ENCODE data around the gene TECPR2. TPM values are rescaled to one million over a fixed set of nuclear protein-coding genes. Genes with fewer than 3 reads are reported as not detected.

Gene TECPR2
- total RNA-seq, 2 experiments from 2014 or later = 4.8 to 5.7 TPM

DNA sequence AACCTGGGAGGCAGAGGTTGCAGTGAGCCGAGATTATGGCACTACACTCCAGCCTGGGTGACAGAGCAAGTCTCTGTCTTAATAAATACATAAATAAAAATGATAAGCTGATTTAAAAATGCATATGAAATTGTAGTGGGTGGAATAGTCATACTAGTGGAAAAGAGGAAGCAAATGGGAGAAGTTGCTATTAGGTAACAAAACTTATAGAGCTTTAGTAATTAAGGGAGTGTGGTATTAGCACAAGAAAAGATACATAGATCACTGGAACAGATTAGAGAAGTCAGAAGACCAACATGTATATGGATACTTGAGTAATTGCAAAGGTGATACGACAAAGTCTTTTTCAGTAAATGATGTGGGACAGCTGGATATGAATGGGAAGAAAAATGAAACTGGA is 26.5 kb downstream of the TECPR2 start:
- Mint-ChIP-seq H3K9me3 (peaks cover 3% of the 10 kb centered on the region), H3K4me1 (peaks cover 16% of the 10 kb centered on the region), H3K27me3 (no peaks in the 10 kb centered on the region), H3K27ac (no peak overlapping the region), H3K36me3 (peaks cover 10% of the 10 kb centered on the region), H3K4me3 (no peak overlapping the region)
- no peak for DNase-seq

DNA sequence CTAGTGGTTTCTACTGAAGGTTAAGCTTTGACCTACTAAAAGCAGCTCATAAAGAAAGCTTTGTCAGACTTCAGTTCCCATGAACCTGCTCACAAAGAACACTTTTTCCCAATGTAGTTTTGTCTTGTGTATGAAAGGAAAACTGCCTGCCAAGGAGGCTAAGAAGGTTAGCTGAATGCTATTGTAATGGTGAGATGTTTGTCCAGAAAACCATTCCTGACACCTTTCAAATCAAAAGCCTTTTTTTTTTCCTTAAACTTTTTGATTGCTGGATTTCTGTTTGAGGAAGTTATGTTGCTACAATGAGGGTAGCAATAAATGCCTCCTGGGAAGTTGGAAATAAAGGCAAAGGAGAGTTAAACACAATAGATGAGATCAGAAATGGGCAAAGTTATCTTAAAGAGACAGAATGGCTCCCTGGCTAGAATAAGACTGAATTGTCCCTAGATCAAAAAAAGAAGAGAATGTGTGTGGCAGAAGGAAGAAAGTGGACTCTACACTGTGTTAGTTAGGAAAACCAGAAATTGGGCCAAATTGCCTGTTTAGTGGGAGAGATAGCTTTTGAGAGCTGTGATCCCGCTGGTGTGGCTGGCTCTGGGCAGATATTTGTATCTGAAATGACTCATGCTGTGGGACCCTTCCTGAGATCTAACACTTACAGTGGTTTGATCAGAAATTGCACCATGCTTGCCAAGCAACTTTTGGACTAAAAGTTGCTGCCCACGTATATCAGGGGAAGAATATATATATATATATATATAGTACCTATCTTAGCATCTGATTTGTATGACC is 27.5 kb downstream of the TECPR2 start:
- peaks cover 10% of the 10 kb centered on the region for H3K36me3 Mint-ChIP-seq
- DNase-seq = no peak
- H3K4me1 Mint-ChIP-seq = peaks cover 21% of the 10 kb centered on the region
- H3K9me3 Mint-ChIP-seq = peaks cover 3% of the 10 kb centered on the region
- H3K27ac Mint-ChIP-seq = no peak overlapping the region
- no peak overlapping the region for H3K4me3 Mint-ChIP-seq
- H3K27me3 Mint-ChIP-seq = no peaks in the 10 kb centered on the region

DNA sequence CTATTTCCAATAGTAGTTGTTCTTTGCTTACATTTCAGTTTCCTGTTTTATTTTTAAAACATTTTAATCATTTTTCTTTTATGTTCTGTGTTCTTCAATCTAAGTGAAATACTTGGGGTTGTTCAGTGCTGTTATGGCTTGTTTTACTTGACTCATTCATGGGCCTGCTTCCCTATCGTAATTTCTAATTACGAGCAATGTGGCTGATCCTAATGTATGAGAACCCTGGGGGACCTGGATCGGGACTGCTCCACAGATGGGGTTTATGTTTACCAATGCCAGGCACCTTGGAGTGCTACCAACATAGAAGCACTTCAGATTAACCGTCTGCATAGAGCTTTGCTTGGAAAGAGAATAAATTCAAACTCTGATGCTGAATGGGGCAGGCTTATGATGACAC is 29.8 kb downstream of the TECPR2 start:
- Mint-ChIP-seq H3K27ac (peak overlapping the region; percentile 27), H3K9me3 (peaks cover 8% of the 10 kb centered on the region), H3K36me3 (peaks cover 26% of the 10 kb centered on the region), H3K4me3 (no peak overlapping the region), H3K4me1 (peaks cover 23% of the 10 kb centered on the region), H3K27me3 (no peaks in the 10 kb centered on the region)
- DNase-seq = no peak

DNA sequence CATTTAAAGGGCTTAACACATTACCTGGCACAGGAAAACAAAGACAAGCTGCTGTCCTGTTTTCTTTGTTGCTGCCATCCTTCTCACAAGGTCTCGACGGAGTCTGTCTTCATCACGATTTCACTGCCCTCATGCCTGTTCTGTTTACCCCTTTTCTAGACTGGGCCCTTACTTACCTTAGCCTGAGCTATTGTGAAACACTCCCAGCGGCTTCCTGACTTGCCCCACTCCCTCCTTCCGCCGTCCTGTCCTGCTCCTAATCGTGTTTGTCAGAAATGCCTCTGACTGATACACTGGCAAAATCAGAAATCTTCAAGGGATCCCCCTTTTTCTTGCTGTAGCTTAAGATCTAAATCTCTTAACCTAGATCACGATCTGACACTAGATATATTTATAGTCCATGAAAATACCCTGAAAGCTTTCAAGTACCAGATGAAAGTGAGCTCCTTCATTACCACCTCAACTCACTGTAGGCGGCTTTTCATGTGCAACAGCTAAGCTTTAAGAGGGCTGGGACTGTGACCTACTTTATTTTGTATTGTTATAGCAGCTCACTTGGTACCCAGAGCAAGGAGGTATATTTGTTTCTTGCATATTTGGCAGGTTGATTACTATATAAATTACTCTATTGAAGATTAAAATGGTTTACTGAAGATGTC is 32.1 kb downstream of the TECPR2 start:
- H3K4me3 Mint-ChIP-seq = peak overlapping the region; percentile 49
- H3K4me1 Mint-ChIP-seq = peaks cover 23% of the 10 kb centered on the region
- DNase-seq = no peak
- peaks cover 42% of the 10 kb centered on the region for H3K36me3 Mint-ChIP-seq
- peaks cover 17% of the 10 kb centered on the region for H3K9me3 Mint-ChIP-seq
- H3K27ac Mint-ChIP-seq = peak overlapping the region; percentile 81
- H3K27me3 Mint-ChIP-seq = no peaks in the 10 kb centered on the region

DNA sequence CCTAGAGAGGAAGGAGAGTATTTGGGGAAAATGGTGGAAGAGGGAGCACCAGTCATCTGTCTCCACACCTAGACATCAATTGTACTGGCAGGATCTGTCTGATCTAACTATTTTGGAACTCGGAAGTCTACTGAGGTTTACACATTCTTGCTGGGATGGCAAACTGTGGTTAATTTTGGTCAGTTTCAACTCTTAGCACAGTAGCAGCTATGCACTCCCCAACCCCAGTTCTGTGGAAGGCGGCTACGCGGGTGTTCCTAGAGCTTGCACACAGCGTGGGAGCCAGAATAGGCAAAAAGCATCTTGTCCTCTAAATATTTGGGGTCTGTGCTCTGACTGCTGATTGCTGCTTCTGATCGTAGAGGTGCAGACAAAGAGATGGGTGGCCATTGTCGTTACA is 33.8 kb downstream of the TECPR2 start:
- Mint-ChIP-seq H3K27ac (no peak overlapping the region), H3K9me3 (peaks cover 18% of the 10 kb centered on the region)

DNA sequence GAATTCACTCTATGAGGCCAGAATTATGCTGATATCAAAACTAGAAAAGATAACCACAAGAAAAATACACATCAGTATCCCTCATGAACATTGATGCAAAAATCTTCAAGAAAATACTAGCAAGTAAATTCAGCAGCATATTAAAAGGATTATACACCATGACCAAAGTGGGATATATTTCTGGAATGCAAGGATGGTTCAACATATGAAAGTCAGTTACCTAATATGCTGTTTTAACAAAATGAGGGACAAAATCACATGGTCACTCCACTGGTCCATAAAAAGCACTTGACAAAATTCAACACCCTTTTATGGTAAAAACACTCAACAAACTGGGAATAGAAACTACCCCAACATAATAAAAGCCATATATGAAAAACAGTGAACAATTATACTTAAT is 40.3 kb downstream of the TECPR2 start:
- no peak for DNase-seq
- no peaks in the 10 kb centered on the region for H3K27me3 Mint-ChIP-seq
- H3K9me3 Mint-ChIP-seq = peaks cover 28% of the 10 kb centered on the region
- H3K36me3 Mint-ChIP-seq = peaks cover 47% of the 10 kb centered on the region
- H3K4me3 Mint-ChIP-seq = no peak overlapping the region
- H3K27ac Mint-ChIP-seq = no peak overlapping the region
- H3K4me1 Mint-ChIP-seq = no peaks in the 10 kb centered on the region

More for the DNA sequence above, 33.8 kb downstream of the TECPR2 start:
- Mint-ChIP-seq H3K27me3 (no peaks in the 10 kb centered on the region), H3K4me1 (peaks cover 20% of the 10 kb centered on the region), H3K36me3 (peaks cover 47% of the 10 kb centered on the region), H3K4me3 (no peak overlapping the region)
- no peak for DNase-seq

DNA sequence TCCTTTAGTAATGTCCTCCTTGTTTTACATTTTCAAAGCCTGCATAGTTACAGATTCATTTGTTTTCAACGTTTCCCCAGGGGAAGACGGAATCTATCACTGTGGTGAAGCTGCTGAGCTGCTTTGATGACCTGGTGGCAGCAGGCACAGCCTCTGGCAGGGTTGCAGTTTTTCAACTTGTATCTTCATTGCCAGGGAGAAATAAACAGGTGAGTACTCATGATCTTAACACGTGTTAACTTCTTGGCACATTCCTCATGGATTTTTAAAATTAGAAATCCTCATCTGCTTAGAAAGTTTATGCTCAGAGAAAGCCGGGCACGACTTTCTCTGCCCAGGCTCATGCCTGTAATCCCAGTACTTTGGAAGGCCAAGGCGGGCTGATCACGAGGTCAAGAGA is 44.5 kb downstream of the TECPR2 start:
- DNase-seq = no peak
- Mint-ChIP-seq H3K27ac (no peak overlapping the region), H3K9me3 (peaks cover 14% of the 10 kb centered on the region), H3K4me1 (peaks cover 6% of the 10 kb centered on the region), H3K4me3 (no peak overlapping the region), H3K36me3 (peaks cover 27% of the 10 kb centered on the region), H3K27me3 (no peaks in the 10 kb centered on the region)

DNA sequence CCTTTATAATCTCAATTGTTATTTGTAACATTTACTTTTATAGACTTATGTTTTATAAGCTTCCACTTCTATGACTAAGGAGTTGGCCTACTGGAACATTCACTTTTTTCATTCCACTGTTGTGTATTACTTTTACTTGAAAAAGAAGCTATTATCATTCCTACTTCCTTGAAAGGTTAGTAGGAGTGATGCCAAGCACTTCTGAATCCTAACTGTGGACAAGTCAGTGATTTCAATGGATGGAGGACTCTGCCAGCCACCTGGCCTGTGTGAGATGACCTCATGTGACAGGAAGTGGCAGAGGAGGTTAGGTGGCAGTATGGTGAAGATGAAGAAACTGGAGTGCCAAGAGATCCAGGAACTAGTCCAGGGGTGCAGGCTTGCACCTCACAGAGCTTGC is 46.0 kb downstream of the TECPR2 start:
- Mint-ChIP-seq H3K9me3 (no peaks in the 10 kb centered on the region), H3K4me1 (peaks cover 6% of the 10 kb centered on the region), H3K27ac (no peak overlapping the region), H3K36me3 (peaks cover 14% of the 10 kb centered on the region), H3K4me3 (no peak overlapping the region), H3K27me3 (no peaks in the 10 kb centered on the region)
- no peak for DNase-seq

DNA sequence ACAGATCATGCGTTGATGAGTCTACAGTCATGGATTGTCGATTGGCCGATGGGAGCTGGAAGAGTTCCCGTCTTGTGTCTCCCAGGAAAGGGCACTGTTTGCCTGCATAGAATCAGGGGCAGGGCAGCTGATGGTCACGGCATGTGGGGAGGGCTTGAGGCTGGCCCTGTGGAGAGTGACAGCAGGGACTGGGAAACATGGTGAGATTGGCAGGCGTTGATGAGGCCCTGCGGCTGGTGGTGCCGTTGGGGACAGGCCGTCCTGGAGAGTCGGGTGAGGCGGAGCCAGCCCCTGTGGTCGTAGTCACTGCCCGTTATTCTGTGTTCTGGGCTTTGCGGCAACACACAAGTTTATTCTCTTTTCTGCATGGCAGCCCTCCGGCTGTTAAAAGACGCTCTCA is 52.9 kb downstream of the TECPR2 start:
- Mint-ChIP-seq H3K36me3 (no peaks in the 10 kb centered on the region), H3K4me1 (no peaks in the 10 kb centered on the region), H3K9me3 (no peaks in the 10 kb centered on the region), H3K27ac (no peak overlapping the region), H3K4me3 (no peak overlapping the region), H3K27me3 (no peaks in the 10 kb centered on the region)
- DNase-seq = no peak

DNA sequence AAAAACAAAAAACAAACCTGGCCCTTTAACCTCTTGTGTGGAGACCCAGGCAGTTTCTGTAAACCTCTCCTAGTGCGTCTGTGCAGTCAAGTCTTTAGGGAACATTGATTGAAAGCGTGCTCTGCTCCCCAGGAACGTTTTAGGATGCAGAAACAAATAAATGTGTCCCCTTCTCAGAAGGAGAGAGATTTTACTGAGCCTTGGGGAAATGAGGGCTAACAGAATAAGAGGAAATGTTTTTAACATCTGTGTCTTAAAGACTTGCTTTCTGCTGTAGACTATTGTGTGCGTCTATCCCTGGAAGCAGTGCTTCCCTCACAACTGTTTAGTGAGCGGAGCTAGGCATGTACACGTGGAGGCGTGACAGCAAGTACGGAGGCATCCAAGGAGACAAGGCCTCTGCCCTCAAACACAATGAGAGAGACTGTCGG is 54.3 kb downstream of the TECPR2 start:
- no peak overlapping the region for H3K4me3 Mint-ChIP-seq
- H3K27me3 Mint-ChIP-seq = no peaks in the 10 kb centered on the region
- no peaks in the 10 kb centered on the region for H3K9me3 Mint-ChIP-seq
- no peaks in the 10 kb centered on the region for H3K4me1 Mint-ChIP-seq
- H3K27ac Mint-ChIP-seq = no peak overlapping the region
- H3K36me3 Mint-ChIP-seq = no peaks in the 10 kb centered on the region
- DNase-seq = no peak

DNA sequence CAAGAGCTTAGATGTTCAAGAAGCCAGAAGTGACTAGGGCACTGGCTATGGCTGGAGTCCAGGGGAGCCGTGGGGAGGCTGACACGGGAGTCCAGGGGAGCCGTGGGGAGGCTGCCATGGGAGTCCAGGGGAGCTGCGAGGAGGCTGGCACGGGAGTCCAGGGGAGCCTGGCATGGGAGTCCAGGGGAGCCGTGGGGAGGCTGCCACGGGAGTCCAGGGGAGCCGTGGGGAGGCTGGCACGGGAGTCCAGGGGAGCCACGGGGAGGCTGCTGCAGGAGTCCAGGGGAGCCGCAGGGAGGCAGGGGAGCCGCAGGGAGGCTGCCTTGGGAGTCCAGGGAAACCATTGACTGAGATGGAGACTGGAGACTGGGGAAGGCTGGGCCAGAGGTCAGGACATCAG is 54.9 kb downstream of the TECPR2 start:
- Mint-ChIP-seq H3K9me3 (no peaks in the 10 kb centered on the region), H3K4me1 (no peaks in the 10 kb centered on the region), H3K27me3 (no peaks in the 10 kb centered on the region), H3K36me3 (no peaks in the 10 kb centered on the region), H3K4me3 (no peak overlapping the region), H3K27ac (no peak overlapping the region)
- no peak for DNase-seq

DNA sequence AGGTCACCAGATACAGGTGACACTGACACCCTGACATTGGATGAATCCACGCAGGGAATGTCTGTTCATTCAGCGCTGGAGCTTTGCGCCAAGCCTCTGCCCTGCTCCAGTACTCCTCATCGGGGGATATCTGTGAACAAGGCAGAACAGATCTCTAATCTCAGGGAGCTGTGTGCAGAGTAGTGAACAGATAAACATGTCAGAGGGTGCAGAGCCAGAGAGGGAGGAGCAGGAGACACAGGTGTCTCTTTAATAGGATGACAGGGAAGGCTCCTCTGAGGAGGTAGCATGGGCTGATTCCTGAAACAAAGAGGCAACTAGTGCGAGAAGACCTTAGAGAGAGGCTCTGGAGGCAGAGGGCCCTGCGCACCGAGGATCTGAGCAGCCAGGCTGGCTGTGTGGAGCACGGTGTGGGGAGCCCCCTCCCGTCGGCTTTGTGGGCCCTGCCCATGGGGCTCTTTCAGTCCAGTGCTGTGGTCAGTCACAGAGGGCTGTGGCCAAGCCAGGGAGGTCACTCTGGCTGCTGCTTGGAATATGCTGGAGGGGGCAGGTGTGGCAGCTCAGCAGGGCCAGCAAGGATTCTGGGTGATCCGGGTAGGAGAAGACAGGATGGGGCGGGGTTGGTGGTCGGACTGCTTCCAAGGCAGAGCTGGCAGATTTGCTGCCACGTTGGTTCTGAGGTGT is 55.6 kb downstream of the TECPR2 start:
- DNase-seq = no peak
- Mint-ChIP-seq H3K27me3 (no peaks in the 10 kb centered on the region), H3K36me3 (no peaks in the 10 kb centered on the region), H3K27ac (no peak overlapping the region), H3K4me3 (no peak overlapping the region), H3K4me1 (no peaks in the 10 kb centered on the region), H3K9me3 (no peaks in the 10 kb centered on the region)

DNA sequence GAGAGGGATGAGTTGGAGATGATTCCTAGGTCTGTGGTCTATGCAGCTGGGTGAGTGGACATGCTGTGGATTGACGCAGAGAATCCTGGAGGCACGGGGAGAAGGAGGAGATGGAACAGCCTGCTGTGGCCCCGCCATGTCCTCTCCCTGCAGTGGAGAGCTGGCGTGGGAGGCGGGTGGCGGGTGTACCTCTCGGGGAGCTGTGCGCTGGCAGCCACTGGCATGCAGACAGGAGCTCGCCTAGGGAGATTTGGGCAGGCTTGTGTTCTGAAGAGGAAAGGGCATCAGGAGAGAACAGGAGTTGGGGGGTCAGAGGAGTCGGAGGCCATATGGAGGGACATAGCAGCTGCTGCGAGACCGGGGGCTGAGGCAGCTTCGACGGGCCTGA is 56.1 kb downstream of the TECPR2 start:
- H3K36me3 Mint-ChIP-seq = no peaks in the 10 kb centered on the region
- no peaks in the 10 kb centered on the region for H3K27me3 Mint-ChIP-seq
- no peak overlapping the region for H3K4me3 Mint-ChIP-seq
- no peak for DNase-seq
- no peaks in the 10 kb centered on the region for H3K4me1 Mint-ChIP-seq
- no peaks in the 10 kb centered on the region for H3K9me3 Mint-ChIP-seq
- no peak overlapping the region for H3K27ac Mint-ChIP-seq

DNA sequence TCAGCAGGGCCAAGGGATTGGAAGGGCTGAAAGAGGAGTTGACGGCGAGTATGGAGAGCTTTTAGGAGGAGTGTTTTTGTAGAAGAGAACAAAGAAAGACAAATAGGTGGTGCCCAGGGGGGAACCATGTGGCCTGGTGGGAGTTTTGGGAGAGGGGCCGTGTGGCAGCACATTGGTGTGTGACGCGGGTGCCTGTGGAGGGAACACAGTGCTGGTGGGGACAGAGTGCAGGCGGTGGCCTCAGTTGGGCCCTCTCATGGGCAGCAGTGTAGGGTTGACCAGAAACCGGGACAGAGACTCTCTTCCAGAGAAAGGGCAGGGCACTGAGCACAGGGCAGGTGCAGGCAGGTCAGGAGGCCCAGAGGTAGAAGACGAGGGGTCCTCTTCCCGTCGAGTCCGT is 56.5 kb downstream of the TECPR2 start:
- no peak for DNase-seq
- Mint-ChIP-seq H3K9me3 (no peaks in the 10 kb centered on the region), H3K36me3 (no peaks in the 10 kb centered on the region), H3K4me1 (no peaks in the 10 kb centered on the region), H3K27ac (no peak overlapping the region), H3K27me3 (no peaks in the 10 kb centered on the region), H3K4me3 (no peak overlapping the region)

DNA sequence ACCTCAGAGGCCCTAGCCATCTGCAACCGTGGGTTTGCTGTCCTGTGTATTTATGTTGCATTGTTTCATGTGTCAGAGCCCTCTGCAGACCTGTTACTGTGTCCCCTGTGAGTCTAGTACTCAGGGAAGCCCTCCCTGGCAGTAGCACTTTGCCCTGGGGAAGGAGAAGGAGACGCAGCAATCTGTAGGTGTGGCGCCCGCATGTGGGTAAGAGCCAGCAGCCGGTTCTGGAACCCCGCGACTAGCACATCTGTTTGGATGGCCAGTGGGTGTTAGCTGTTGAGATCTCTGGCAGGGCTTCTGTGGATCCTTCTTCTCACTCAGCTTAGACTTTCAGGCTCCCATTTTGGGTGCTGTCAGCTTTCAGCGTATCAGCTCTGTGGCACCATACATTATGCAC is 57.0 kb downstream of the TECPR2 start:
- no peaks in the 10 kb centered on the region for H3K9me3 Mint-ChIP-seq

More for the DNA sequence above, 57.0 kb downstream of the TECPR2 start:
- no peak for DNase-seq
- no peaks in the 10 kb centered on the region for H3K4me1 Mint-ChIP-seq
- no peaks in the 10 kb centered on the region for H3K36me3 Mint-ChIP-seq
- H3K4me3 Mint-ChIP-seq = no peak overlapping the region
- no peaks in the 10 kb centered on the region for H3K27me3 Mint-ChIP-seq
- H3K27ac Mint-ChIP-seq = no peak overlapping the region

All from activated naive CD8-positive, alpha-beta T cell treated with anti-CD3 and anti-CD28 coated beads for 36 hours (primary cell).